Ishikawa (cell line): ENCODE data around the gene KLHL26.

ENCODE experiments used
- CEBPB ChIP-seq: IDR thresholded peaks from 2 replicates; pipeline ENCODE4 v1.6.1; 2012
- EP300 ChIP-seq: IDR thresholded peaks from 2 replicates; pipeline ENCODE4 v1.6.1; 2012; ENCODE audit warnings: borderline replicate concordance
- FOXM1 ChIP-seq: IDR thresholded peaks from 2 replicates; pipeline ENCODE4 v1.6.1; 2012; ENCODE audit warnings: low read depth, borderline replicate concordance
- MAX ChIP-seq: IDR thresholded peaks from 2 replicates; pipeline ENCODE4 v1.6.1; 2012
- NFIC ChIP-seq: IDR thresholded peaks from 2 replicates; pipeline ENCODE4 v1.6.1; 2012
- RAD21 ChIP-seq: IDR thresholded peaks from 2 replicates; pipeline ENCODE4 v1.6.1; 2012; ENCODE audit warnings: low read depth
- REST ChIP-seq: IDR thresholded peaks from 2 replicates; pipeline ENCODE4 v1.6.1; 2012; ENCODE audit warnings: low read depth, mild to moderate bottlenecking
- TAF1 ChIP-seq: IDR thresholded peaks from 2 replicates; pipeline ENCODE4 v1.6.1; 2012; ENCODE audit warnings: low read depth, mild to moderate bottlenecking
- USF1 ChIP-seq: IDR thresholded peaks from 2 replicates; pipeline ENCODE4 v1.6.1; 2012
- YY1 ChIP-seq: IDR thresholded peaks from 2 replicates; pipeline ENCODE4 v1.6.1; 2012; ENCODE audit warnings: low read depth
- ZBTB7A ChIP-seq: IDR thresholded peaks from 2 replicates; pipeline ENCODE4 v1.6.1; 2012; ENCODE audit warnings: low read depth

- TF ChIP-seq TAF1 = no peak
- TF ChIP-seq EP300 = no peak
- TF ChIP-seq YY1 = no peak
- TF ChIP-seq USF1 = no peak
- TF ChIP-seq NFIC = no peak
- TF ChIP-seq ZBTB7A = no peak
- TF ChIP-seq RAD21 = no peak
- no peak for TF ChIP-seq FOXM1
- no peak for TF ChIP-seq CEBPB
- TF ChIP-seq MAX = no peak
- TF ChIP-seq REST = no peak
Observed at GRCh38 chr19:18676692-18677091, 39.9 kb downstream of the KLHL26 start.
